ENCODE results near the gene RAB36.

RAB36 gene

GRCh38 chr22:23150762-23151161 lies 5.5 kb downstream of the RAB36 start:
- Histone ChIP-seq H3F3A (ENCODE audit: insufficient read depth, low read length) (no peaks in the 10 kb centered on the region; the same call in 1 of the 2 replicates), H3K79me2 (ENCODE audit: low read length) (peaks cover 12% of the 10 kb centered on the region; the same call in 1 of the 2 replicates), H4K20me1 (ENCODE audit: insufficient read depth, low read length) (no peaks in the 10 kb centered on the region), H3K27ac (ENCODE audit: low read length) (no peak overlapping the region), H3K4me1 (ENCODE audit: low read length) (peaks cover 10% of the 10 kb centered on the region), H3K9me3 (replicated peaks; ENCODE audit: insufficient read depth, low read length) (no peaks in the 10 kb centered on the region), H3K27me3 (replicated peaks; ENCODE audit: insufficient read depth, low read length) (no peaks in the 10 kb centered on the region), H3K4me3 (ENCODE audit: low read length) (no peak overlapping the region), H3K9me2 (replicated peaks; ENCODE audit: insufficient read depth, low read length) (no peaks in the 10 kb centered on the region), H3K4me2 (ENCODE audit: low read depth, low read length) (no peak overlapping the region), H3K9ac (ENCODE audit: low read length) (no peak overlapping the region), H2AFZ (ENCODE audit: low read length) (no peak overlapping the region), H3K36me3 (replicated peaks; ENCODE audit: insufficient read depth, low read length) (no peaks in the 10 kb centered on the region)
- DNase-seq = no peak
- TF ChIP-seq EZH2phosphoT487 (IDR thresholded peaks at IDR 0.05; ENCODE audit: low read length) = no peak
- TF ChIP-seq CTCF (IDR thresholded peaks at IDR 0.05; ENCODE audit: low read length) = no peak
- TF ChIP-seq EZH2 (optimal IDR thresholded peaks at IDR 0.05; ENCODE audit: low read depth, low read length) = no peak

- Histone ChIP-seq H3K4me2 (ENCODE audit: low read depth, low read length) (no peak overlapping the region), H4K20me1 (ENCODE audit: insufficient read depth, low read length) (no peaks in the 10 kb centered on the region), H3F3A (ENCODE audit: insufficient read depth, low read length) (peaks cover 9% of the 10 kb centered on the region), H3K4me1 (ENCODE audit: low read length) (peaks cover 12% of the 10 kb centered on the region), H3K9me3 (replicated peaks; ENCODE audit: insufficient read depth, low read length) (no peaks in the 10 kb centered on the region), H3K4me3 (ENCODE audit: low read length) (no peak overlapping the region), H3K36me3 (replicated peaks; ENCODE audit: insufficient read depth, low read length) (no peaks in the 10 kb centered on the region), H3K27me3 (replicated peaks; ENCODE audit: insufficient read depth, low read length) (no peaks in the 10 kb centered on the region), H3K79me2 (ENCODE audit: low read length) (peaks cover 2% of the 10 kb centered on the region; the same call in 1 of the 2 replicates), H3K9me2 (replicated peaks; ENCODE audit: insufficient read depth, low read length) (no peaks in the 10 kb centered on the region), H3K9ac (ENCODE audit: low read length) (no peak overlapping the region), H3K27ac (ENCODE audit: low read length) (no peak overlapping the region), H2AFZ (ENCODE audit: low read length) (no peak overlapping the region)
- no peak for DNase-seq
- TF ChIP-seq EZH2 (optimal IDR thresholded peaks at IDR 0.05; ENCODE audit: low read depth, low read length) (no peak), EZH2phosphoT487 (IDR thresholded peaks at IDR 0.05; ENCODE audit: low read length) (no peak), CTCF (IDR thresholded peaks at IDR 0.05; ENCODE audit: low read length) (no peak)
Measured at GRCh38 chr22:23151827-23152226, 6.5 kb downstream of the RAB36 start.

DNA sequence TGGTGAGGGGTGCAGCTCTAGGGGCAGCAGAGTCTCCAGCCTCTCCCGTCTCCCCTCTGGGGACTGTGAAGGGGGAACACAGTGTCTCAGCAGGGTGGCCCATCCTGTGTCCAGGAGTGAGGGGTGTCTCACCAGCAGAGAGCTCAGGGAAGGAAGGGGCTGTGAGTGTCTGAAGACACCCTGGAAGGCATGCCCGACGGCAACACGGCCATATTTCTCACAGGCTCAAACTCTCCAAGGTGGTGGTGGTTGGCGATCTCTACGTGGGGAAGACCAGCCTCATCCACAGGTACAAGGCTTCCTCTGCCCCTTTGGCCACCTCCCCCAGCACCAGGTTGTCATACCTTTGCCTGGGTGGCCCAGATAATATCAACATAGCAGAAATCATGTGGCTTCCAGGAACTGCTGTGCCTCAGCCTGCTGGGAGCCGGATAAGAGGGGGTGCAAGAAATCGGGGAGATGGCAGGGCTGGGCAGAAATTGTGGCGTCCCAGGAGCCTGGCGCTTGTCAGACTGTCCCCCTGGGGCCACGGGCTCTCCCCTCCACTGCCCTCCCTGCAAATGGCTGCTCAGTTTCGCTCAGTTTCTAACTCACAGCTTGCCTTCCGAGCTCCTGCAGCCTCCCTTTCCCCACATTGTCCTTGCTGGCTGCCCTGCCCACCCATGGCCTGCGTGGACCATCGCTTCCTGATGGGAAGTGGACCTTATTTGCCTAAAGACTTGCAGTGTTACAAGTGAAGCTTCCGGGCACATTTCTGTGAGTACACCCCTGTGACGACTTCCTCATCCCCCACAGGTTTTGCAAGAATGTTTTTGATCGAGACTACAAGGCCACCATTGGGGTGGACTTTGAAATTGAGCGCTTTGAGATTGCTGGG lies 7.2 kb downstream of the RAB36 start:
- no peaks in the 10 kb centered on the region for H3K36me3 ChIP-seq (replicated peaks; ENCODE audit: insufficient read depth, low read length)
- H3K27ac ChIP-seq (ENCODE audit: low read length) = no peak overlapping the region
- H3K9me2 ChIP-seq (replicated peaks; ENCODE audit: insufficient read depth, low read length) = no peaks in the 10 kb centered on the region
- no peak for DNase-seq
- H4K20me1 ChIP-seq (ENCODE audit: insufficient read depth, low read length) = no peaks in the 10 kb centered on the region
- no peaks in the 10 kb centered on the region for H3K9me3 ChIP-seq (replicated peaks; ENCODE audit: insufficient read depth, low read length)
- no peak overlapping the region for H3K4me2 ChIP-seq (ENCODE audit: low read depth, low read length)
- H3K79me2 ChIP-seq (ENCODE audit: low read length) = peaks cover 2% of the 10 kb centered on the region
- no peak overlapping the region for H3K4me3 ChIP-seq (ENCODE audit: low read length)
- peaks cover 15% of the 10 kb centered on the region for H3F3A ChIP-seq (ENCODE audit: insufficient read depth, low read length)
- H3K27me3 ChIP-seq (replicated peaks; ENCODE audit: insufficient read depth, low read length) = no peaks in the 10 kb centered on the region
- H3K4me1 ChIP-seq (ENCODE audit: low read length) = peaks cover 9% of the 10 kb centered on the region
- H3K9ac ChIP-seq (ENCODE audit: low read length) = no peak overlapping the region
- H2AFZ ChIP-seq (ENCODE audit: low read length) = no peak overlapping the region
- TF ChIP-seq CTCF (IDR thresholded peaks at IDR 0.05; ENCODE audit: low read length) (no peak), EZH2phosphoT487 (IDR thresholded peaks at IDR 0.05; ENCODE audit: low read length) (no peak), EZH2 (optimal IDR thresholded peaks at IDR 0.05; ENCODE audit: low read depth, low read length) (no peak)
